OCI-LY7 (cell line): ENCODE data around the gene C1QL4. TPM values are rescaled to one million over a fixed set of nuclear protein-coding genes. Genes with fewer than 3 reads are reported as not detected.

Source experiments
- BruUV-seq: library from RNA; stranded (reverse); fragments of 400-500 nt; replicated peaks from 2 replicates; lab custom pipeline; 2021; lab: Mats Ljungman, UMichigan
- CTCF ChIA-PET: fragments of 300-600 bp; sonication (Branson Sonifier 250); formaldehyde crosslinking; loops from one replicate; lab custom pipeline; 2022; ENCODE audit warnings: antibody characterized with exemption; ENCODE audit not compliant: unreplicated experiment; lab: Charles Lee
- POLR2A ChIA-PET: fragments of 300-600 bp; sonication (Branson Sonifier 250); formaldehyde crosslinking; loops from one replicate; lab custom pipeline; 2022; ENCODE audit warnings: antibody characterized with exemption; lab: Charles Lee
- DNase-seq: peaks from one replicate; pipeline ENCODE4 v3.0.0-alpha.2; 2015; ENCODE audit warnings: low spot score
- H2AFZ ChIP-seq: fragments of 200-600 bp; sonication (generic), shearing (Covaris generic); 2 replicates; pipeline ENCODE4 v1.6.1; 2014; ENCODE audit warnings: mild to moderate bottlenecking, antibody characterized with exemption, low read length, moderate library complexity
- H3K27ac ChIP-seq: fragments of 200-600 bp; sonication (generic); 2 replicates; pipeline ENCODE4 v1.5.1; 2014; ENCODE audit warnings: mixed run types, low read depth, mild to moderate bottlenecking, moderate library complexity, low read length, inconsistent platforms; ENCODE audit not compliant: poor library complexity, severe bottlenecking
- H3K36me3 ChIP-seq: fragments of 200-600 bp; sonication (generic); 2 replicates; pipeline ENCODE4 v1.6.1; 2014; ENCODE audit warnings: mild to moderate bottlenecking, antibody characterized with exemption, low read length, moderate library complexity, mixed read lengths; ENCODE audit not compliant: insufficient read depth
- H3K4me1 ChIP-seq: fragments of 200-600 bp; sonication (generic); 2 replicates; pipeline ENCODE4 v1.5.1; 2014; ENCODE audit warnings: mild to moderate bottlenecking, low read length; ENCODE audit not compliant: insufficient read depth, poor library complexity, severe bottlenecking
- H3K4me2 ChIP-seq: fragments of 200-600 bp; sonication (generic); 2 replicates; pipeline ENCODE4 v1.6.1; 2014; ENCODE audit warnings: mild to moderate bottlenecking, low read length
- H3K4me3 ChIP-seq: fragments of 200-600 bp; sonication (generic); 2 replicates; pipeline ENCODE4 v1.5.1; 2014; ENCODE audit warnings: mild to moderate bottlenecking, low read depth, low read length; ENCODE audit not compliant: poor library complexity, severe bottlenecking
- H3K79me2 ChIP-seq: fragments of 200-600 bp; sonication (generic); 2 replicates; pipeline ENCODE4 v1.6.1; 2016; ENCODE audit warnings: low read depth, mild to moderate bottlenecking, low read length, moderate library complexity, mixed read lengths; ENCODE audit not compliant: insufficient read depth
- H3K9me2 ChIP-seq: fragments of 200-600 bp; sonication (generic); 2 replicates; pipeline ENCODE4 v1.6.1; 2016; ENCODE audit warnings: mild to moderate bottlenecking, low read length, mixed read lengths; ENCODE audit not compliant: insufficient read depth
- H3K9me3 ChIP-seq: fragments of 200-600 bp; sonication (generic); 2 replicates; pipeline ENCODE4 v1.6.1; 2014; ENCODE audit warnings: mild to moderate bottlenecking, mixed run types, low read length, mixed read lengths
- H4K20me1 ChIP-seq: fragments of 200-600 bp; sonication (generic); 2 replicates; pipeline ENCODE4 v1.6.1; 2014; ENCODE audit warnings: mild to moderate bottlenecking, antibody characterized with exemption, low read length, moderate library complexity, mixed read lengths; ENCODE audit not compliant: insufficient read depth
- EZH2phosphoT487 ChIP-seq: fragments of 200-600 bp; sonication (generic); IDR thresholded peaks from 2 replicates; pipeline ENCODE4 v1.6.1; 2018; ENCODE audit warnings: low read depth, borderline replicate concordance, mild to moderate bottlenecking, mixed run types, antibody characterized with exemption, low read length, moderate library complexity, mixed read lengths
- intact Hi-C: fragments of 100-400 bp; cut with micrococcal nuclease; formaldehyde crosslinking; loops from one replicate; pipeline ENCODE4 v1.10.0; 2022; ENCODE audit not compliant: unreplicated experiment
- total RNA-seq, 2 experiments: library from RNA; depleted of rRNA in 1 of 2; stranded (reverse); fragments of >200 nt in 1 of 2; shearing (Covaris generic) in 1 of 2; gene quantifications; 2 replicates each; pipeline ENCODE4 v1.2.3, GENCODE V29; 2014 to 2022
- TF ChIP-seq, protein P1 (sequence below): fragments of 200-600 bp; sonication (generic); conservative IDR thresholded peaks from 2 replicates; pipeline ENCODE4 v1.5.1; 2014; ENCODE audit warnings: mild to moderate bottlenecking, antibody characterized with exemption, low read length, moderate library complexity, mixed read lengths

C1QL4 gene
- total RNA-seq, 2 experiments from 2014 or later, result 0.19 TPM; not detected in 1

DNA sequence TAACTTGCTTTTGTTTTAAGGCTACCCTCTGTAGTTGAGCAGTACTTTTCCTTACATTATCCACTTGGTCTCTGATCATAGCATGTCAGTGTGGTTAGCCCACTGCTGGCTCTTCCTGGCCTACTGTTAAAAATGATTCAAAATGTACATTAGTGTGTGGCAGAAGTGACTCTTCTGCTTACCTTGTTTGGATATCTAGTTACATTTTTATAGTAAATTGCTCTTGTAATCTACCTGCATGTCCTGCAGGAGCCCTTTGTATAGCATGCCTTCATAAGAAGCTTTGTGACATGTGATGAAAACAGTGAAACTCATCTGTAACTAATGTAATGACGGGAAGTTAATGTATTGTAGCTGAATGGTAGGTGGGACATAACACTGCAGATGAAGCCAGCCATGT, 38.4 kb upstream of the C1QL4 start:
- ChIA-PET CTCF (no interaction called here), POLR2A (interaction anchor here (0.9 kb wide), 1 partner anchor 11 kb away, joined by 8 read pairs; no protein-coding TSS in a partner anchor)
- intact Hi-C loops, result no loop called here
- no peak overlapping the region for H2AFZ ChIP-seq
- no peak overlapping the region for H3K27ac ChIP-seq
- H3K9me2 ChIP-seq, result no peaks in the 10 kb centered on the region
- DNase-seq, result no peak
- peaks cover 15% of the 10 kb centered on the region for H3K4me1 ChIP-seq
- no TSS peak for BruUV-seq
- H3K79me2 ChIP-seq, result peaks cover 52% of the 10 kb centered on the region
- peaks cover 25% of the 10 kb centered on the region for H3K36me3 ChIP-seq
- TF ChIP-seq EZH2phosphoT487, result no peak
- TF ChIP-seq, protein P1, sequence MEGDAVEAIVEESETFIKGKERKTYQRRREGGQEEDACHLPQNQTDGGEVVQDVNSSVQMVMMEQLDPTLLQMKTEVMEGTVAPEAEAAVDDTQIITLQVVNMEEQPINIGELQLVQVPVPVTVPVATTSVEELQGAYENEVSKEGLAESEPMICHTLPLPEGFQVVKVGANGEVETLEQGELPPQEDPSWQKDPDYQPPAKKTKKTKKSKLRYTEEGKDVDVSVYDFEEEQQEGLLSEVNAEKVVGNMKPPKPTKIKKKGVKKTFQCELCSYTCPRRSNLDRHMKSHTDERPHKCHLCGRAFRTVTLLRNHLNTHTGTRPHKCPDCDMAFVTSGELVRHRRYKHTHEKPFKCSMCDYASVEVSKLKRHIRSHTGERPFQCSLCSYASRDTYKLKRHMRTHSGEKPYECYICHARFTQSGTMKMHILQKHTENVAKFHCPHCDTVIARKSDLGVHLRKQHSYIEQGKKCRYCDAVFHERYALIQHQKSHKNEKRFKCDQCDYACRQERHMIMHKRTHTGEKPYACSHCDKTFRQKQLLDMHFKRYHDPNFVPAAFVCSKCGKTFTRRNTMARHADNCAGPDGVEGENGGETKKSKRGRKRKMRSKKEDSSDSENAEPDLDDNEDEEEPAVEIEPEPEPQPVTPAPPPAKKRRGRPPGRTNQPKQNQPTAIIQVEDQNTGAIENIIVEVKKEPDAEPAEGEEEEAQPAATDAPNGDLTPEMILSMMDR, result no peak
- H3K4me2 ChIP-seq, result no peak overlapping the region
- H3K9me3 ChIP-seq, result no peaks in the 10 kb centered on the region
- H4K20me1 ChIP-seq, result 0 out of 2 replicates have a peak, but pooled peaks cover 4% of the 10 kb centered on the region
- no peak overlapping the region for H3K4me3 ChIP-seq

DNA sequence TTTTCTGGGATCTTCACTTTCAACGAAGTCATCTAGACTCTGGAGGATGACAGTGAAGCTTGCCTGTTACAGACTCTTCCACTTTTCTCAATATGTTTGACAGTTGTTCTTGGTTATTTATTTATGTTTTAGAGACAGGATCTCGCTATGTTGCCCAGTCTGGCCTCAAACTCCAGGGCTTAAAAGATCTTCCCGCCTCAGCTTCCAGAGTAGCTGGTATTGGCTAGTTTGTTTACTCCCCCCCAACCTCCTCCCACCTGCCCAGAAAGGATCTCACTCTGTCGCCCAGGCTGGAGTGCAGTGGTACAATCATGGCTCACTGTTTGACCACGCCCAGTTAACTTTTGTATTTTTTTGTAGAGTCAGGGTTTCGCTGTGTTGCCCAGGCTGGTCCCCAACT, 33.6 kb upstream of the C1QL4 start:
- DNase-seq, result no peak

More for the DNA sequence above, 33.6 kb upstream of the C1QL4 start:
- H2AFZ ChIP-seq, result no peak overlapping the region
- CTCF ChIA-PET, result no interaction called here
- no peak for TF ChIP-seq EZH2phosphoT487
- TF ChIP-seq, protein P1, result no peak
- H3K36me3 ChIP-seq, result peaks cover 26% of the 10 kb centered on the region
- 0 out of 2 replicates have a peak, but pooled peaks cover 4% of the 10 kb centered on the region for H4K20me1 ChIP-seq
- H3K9me3 ChIP-seq, result no peaks in the 10 kb centered on the region
- no peaks in the 10 kb centered on the region for H3K9me2 ChIP-seq
- BruUV-seq, result no TSS peak
- peaks cover 61% of the 10 kb centered on the region for H3K79me2 ChIP-seq
- no peak overlapping the region for H3K4me3 ChIP-seq
- H3K4me2 ChIP-seq, result peak overlapping the region; percentile 83
- H3K4me1 ChIP-seq, result peaks cover 38% of the 10 kb centered on the region
- H3K27ac ChIP-seq, result peak overlapping the region; percentile 88
- intact Hi-C loops, result no loop called here
- POLR2A ChIA-PET, result interaction anchor here (0.6 to 1.4 kb wide), 5 partner anchors 13 to 293 kb away, joined by 3 read pairs; partner anchors contain the start of gene TROAP
